ENCODE data around the gene SESN1. TPM values are rescaled to one million over a fixed set of nuclear protein-coding genes. Genes with fewer than 3 reads are reported as not detected.

The SESN1 gene
- total and polyA plus RNA-seq, 10 donors = 26.8 to 115 (median 59.6) TPM

- Histone ChIP-seq H3K36me3 (no peaks in the 10 kb centered on the region), H3K4me1 (peaks cover 8 to 50% (median 36%) of the 10 kb centered on the region in 6 donors), H3K4me3 (no peak overlapping the region), H3K27me3 (replicated peaks in 1 of 7) (no peaks in the 10 kb centered on the region), H3K9me3 (no peaks in the 10 kb centered on the region), H3K27ac (peak overlapping the region in 5 of 8 donors; percentile 51 to 80 (median 69))
- TF ChIP-seq CTCF (IDR thresholded peaks at IDR 0.05 in 8 of 11, conservative IDR thresholded peaks at IDR 0.05 in 3 of 11) (no peak), POLR2A (IDR thresholded peaks at IDR 0.05) (no peak), POLR2AphosphoS5 (IDR thresholded peaks at IDR 0.05) (no peak)
- 60 to 79% (median 64%) methylated on average over 2 of the region's 2 CpGs for WGBS, 5 donors
- DNase-seq = no peak
- intact Hi-C loops (cut with DNase I; ENCODE audit: low total_unique reads) = no loop called here
These were observed 34.1 kb downstream of the SESN1 start for GRCh38 chr6:109060571-109060970.

- H3K4me3 ChIP-seq = peak overlapping the region in 1 of 8 donors; percentile 12
- no peaks in the 10 kb centered on the region for H3K27me3 ChIP-seq (replicated peaks in 1 of 7)
- intact Hi-C loops (cut with DNase I; ENCODE audit: low total_unique reads) = no loop called here
- no peak for DNase-seq
- H3K36me3 ChIP-seq = no peaks in the 10 kb centered on the region
- H3K9me3 ChIP-seq = no peaks in the 10 kb centered on the region
- WGBS, 5 donors = 30 to 46% (median 32%) methylated on average over 4 of the region's 4 CpGs
- TF ChIP-seq POLR2AphosphoS5 (IDR thresholded peaks at IDR 0.05) (no peak), CTCF (IDR thresholded peaks at IDR 0.05 in 8 of 11, conservative IDR thresholded peaks at IDR 0.05 in 3 of 11) (peak in 2 of 11 experiments; percentile 9 to 24)
- peaks cover 8 to 48% (median 33%) of the 10 kb centered on the region in 6 donors for H3K4me1 ChIP-seq
- H3K27ac ChIP-seq = peak overlapping the region in 6 of 8 donors; percentile 26 to 80 (median 67)
These were observed 35.0 kb downstream of the SESN1 start for GRCh38 chr6:109059571-109060021.

- no peak for DNase-seq
- peak overlapping the region in 6 of 8 donors; percentile 26 to 80 (median 67) for H3K27ac ChIP-seq
- WGBS, 5 donors = 54 to 81% (median 60%) methylated on average over 3 of the region's 3 CpGs
- intact Hi-C loops (cut with DNase I; ENCODE audit: low total_unique reads) = no loop called here
- peak overlapping the region in 1 of 8 donors; percentile 12 for H3K4me3 ChIP-seq
- H3K27me3 ChIP-seq (replicated peaks in 1 of 7) = no peaks in the 10 kb centered on the region
- TF ChIP-seq CTCF (IDR thresholded peaks at IDR 0.05 in 8 of 11, conservative IDR thresholded peaks at IDR 0.05 in 3 of 11) (no peak), POLR2A (IDR thresholded peaks at IDR 0.05) (no peak), POLR2AphosphoS5 (IDR thresholded peaks at IDR 0.05) (no peak)
- H3K9me3 ChIP-seq = no peaks in the 10 kb centered on the region
- peaks cover 8 to 47% (median 33%) of the 10 kb centered on the region in 6 donors for H3K4me1 ChIP-seq
- no peaks in the 10 kb centered on the region for H3K36me3 ChIP-seq
These were observed 35.5 kb downstream of the SESN1 start for GRCh38 chr6:109059153-109059552.

GRCh38 chr6:109058620-109059019 lies 36.0 kb downstream of the SESN1 start:
- 27 to 36% (median 29%) methylated on average over 2 of the region's 2 CpGs for WGBS, 5 donors
- TF ChIP-seq POLR2A (IDR thresholded peaks at IDR 0.05) = no peak
- no peak for TF ChIP-seq CTCF (IDR thresholded peaks at IDR 0.05 in 8 of 11, conservative IDR thresholded peaks at IDR 0.05 in 3 of 11)
- peaks cover 8 to 50% (median 34%) of the 10 kb centered on the region in 6 donors for H3K4me1 ChIP-seq
- no peak for DNase-seq
- no peak overlapping the region for H3K4me3 ChIP-seq
- no peaks in the 10 kb centered on the region for H3K9me3 ChIP-seq
- intact Hi-C loops (cut with DNase I; ENCODE audit: low total_unique reads) = no loop called here
- H3K36me3 ChIP-seq = no peaks in the 10 kb centered on the region
- H3K27ac ChIP-seq = peak overlapping the region in 4 of 8 donors; percentile 51 to 80 (median 69)
- no peaks in the 10 kb centered on the region for H3K27me3 ChIP-seq (replicated peaks in 1 of 7)
